ENCODE data around the gene FTSJ1.

DNA sequence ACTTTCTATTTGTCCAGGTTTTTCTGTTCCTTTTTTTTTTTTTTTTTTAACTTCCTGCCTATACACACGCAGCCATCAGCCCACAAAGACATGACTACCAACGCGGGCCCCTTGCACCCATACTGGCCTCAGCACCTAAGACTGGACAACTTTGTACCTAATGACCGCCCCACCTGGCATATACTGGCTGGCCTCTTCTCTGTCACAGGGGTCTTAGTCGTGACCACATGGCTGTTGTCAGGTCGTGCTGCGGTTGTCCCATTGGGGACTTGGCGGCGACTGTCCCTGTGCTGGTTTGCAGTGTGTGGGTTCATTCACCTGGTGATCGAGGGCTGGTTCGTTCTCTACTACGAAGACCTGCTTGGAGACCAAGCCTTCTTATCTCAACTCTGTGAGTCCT lies 47.7 kb downstream of the FTSJ1 start:
- TF ChIP-seq, protein P1, sequence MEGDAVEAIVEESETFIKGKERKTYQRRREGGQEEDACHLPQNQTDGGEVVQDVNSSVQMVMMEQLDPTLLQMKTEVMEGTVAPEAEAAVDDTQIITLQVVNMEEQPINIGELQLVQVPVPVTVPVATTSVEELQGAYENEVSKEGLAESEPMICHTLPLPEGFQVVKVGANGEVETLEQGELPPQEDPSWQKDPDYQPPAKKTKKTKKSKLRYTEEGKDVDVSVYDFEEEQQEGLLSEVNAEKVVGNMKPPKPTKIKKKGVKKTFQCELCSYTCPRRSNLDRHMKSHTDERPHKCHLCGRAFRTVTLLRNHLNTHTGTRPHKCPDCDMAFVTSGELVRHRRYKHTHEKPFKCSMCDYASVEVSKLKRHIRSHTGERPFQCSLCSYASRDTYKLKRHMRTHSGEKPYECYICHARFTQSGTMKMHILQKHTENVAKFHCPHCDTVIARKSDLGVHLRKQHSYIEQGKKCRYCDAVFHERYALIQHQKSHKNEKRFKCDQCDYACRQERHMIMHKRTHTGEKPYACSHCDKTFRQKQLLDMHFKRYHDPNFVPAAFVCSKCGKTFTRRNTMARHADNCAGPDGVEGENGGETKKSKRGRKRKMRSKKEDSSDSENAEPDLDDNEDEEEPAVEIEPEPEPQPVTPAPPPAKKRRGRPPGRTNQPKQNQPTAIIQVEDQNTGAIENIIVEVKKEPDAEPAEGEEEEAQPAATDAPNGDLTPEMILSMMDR (conservative IDR thresholded peaks at IDR 0.05; ENCODE audit: low read depth, low read length): no peak
- no peak for TF ChIP-seq EZH2 (IDR thresholded peaks at IDR 0.05; ENCODE audit: low read length, unreplicated experiment)
- TF ChIP-seq EZH2phosphoT487 (IDR thresholded peaks at IDR 0.05; ENCODE audit: borderline replicate concordance, low read length): no peak

Measured in PC-3 (cell line).